GM10266 (cell line): Measurements from ENCODE around the gene LRRC4.

Experiments
- DNase-seq: peaks from one replicate; pipeline ENCODE4 v3.0.0; 2012; ENCODE audit errors: extremely low spot score
- TF ChIP-seq, protein P1 (sequence below): IDR thresholded peaks from 2 replicates; pipeline ENCODE4 v1.5.1; 2012; ENCODE audit warnings: mild to moderate bottlenecking, low read depth; ENCODE audit not compliant: control insufficient read depth, insufficient read depth; ENCODE audit errors: missing control alignments

Gene LRRC4

DNA sequence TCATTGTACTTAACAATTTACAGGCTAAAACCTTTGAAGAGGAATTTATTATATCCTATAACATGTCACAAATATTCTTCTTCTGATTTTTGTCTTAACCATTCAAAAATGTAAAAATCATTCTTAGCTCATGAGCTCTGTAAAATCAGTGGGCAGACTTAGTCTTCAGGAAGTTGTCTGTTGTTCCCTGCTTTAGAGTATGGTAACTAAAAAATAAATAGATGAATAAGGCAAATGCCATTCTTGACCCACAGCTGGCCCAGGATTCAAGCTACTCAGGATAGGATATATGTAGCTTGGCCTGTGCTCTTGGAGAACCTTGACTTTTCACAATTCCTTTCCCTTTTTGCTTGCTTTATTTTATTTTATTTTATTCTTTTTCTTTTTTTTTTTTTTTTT lies 51.5 kb downstream of the LRRC4 start:
- TF ChIP-seq, protein P1, sequence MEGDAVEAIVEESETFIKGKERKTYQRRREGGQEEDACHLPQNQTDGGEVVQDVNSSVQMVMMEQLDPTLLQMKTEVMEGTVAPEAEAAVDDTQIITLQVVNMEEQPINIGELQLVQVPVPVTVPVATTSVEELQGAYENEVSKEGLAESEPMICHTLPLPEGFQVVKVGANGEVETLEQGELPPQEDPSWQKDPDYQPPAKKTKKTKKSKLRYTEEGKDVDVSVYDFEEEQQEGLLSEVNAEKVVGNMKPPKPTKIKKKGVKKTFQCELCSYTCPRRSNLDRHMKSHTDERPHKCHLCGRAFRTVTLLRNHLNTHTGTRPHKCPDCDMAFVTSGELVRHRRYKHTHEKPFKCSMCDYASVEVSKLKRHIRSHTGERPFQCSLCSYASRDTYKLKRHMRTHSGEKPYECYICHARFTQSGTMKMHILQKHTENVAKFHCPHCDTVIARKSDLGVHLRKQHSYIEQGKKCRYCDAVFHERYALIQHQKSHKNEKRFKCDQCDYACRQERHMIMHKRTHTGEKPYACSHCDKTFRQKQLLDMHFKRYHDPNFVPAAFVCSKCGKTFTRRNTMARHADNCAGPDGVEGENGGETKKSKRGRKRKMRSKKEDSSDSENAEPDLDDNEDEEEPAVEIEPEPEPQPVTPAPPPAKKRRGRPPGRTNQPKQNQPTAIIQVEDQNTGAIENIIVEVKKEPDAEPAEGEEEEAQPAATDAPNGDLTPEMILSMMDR, result no peak

DNA sequence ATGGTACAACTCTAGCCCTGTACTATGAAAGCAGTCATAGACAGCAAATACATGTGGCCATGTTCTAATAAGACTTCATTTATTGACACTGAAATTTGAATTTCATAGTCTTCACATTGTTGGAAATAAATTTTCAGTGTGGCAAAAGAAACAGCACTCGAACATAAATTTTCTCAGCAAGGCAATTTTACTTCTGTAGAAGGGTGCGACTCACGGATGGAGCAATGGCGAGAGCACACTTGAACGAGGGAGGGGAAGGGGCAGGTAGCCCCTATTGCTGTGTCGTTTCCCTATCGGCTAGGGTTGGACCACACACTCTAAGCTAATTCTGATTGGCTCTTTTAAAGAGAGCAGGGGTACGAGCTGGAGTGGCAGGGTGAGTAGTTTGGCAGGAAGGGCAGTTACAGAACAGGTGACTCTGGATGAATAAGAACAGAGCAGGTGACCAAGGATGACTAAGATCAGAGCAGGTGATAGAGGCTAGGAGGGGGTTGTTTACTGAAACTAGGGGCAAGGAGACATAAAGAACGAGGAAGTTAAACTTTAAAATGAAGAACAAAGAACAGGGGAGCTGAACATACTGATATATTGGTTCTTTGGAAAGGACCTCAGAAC lies 52.0 kb downstream of the LRRC4 start:
- TF ChIP-seq, protein P1, result no peak
- no peak for DNase-seq

More for the DNA sequence above, 51.5 kb downstream of the LRRC4 start:
- no peak for DNase-seq

DNA sequence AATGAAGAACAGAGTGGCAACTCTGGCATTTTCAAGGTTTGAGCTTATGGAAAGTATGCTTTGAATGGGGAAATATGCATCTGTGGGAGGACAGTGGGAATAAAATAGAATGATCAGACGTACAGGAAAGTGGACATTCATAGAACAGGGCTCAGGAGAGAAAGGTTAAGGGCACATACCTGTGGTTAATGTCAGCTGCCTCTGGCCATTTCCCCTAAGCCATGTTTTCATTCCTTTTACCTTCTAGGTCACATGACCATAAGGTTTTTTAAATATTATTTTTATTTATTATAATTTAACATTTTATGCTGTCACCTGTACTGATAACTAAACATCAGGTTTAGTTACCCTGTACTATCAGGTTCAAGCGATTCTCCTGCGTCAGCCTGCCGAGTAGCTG lies 52.8 kb downstream of the LRRC4 start:
- TF ChIP-seq, protein P1, result no peak
- no peak for DNase-seq
